Kasumi-1 (cell line): ENCODE measurements around the gene ZNF775.

Experiments used
- DNase-seq, 2 experiments: peaks; one replicate each; lab custom pipeline; 2025; lab: John Stamatoyannopoulos, UW

ZNF775 gene

GRCh38 chr7:150412518-150413488, 33.7 kb downstream of the ZNF775 start:
- no peak for DNase-seq

GRCh38 chr7:150413640-150414081, 34.5 kb downstream of the ZNF775 start:
- no peak for DNase-seq

GRCh38 chr7:150415161-150416153, 36.3 kb downstream of the ZNF775 start:
- no peak for DNase-seq

GRCh38 chr7:150417239-150417638, 38.1 kb downstream of the ZNF775 start:
- no peak for DNase-seq

- no peak for DNase-seq
Measured at GRCh38 chr7:150417863-150418262, 38.7 kb downstream of the ZNF775 start.

GRCh38 chr7:150420242-150420641, 41.1 kb downstream of the ZNF775 start:
- no peak for DNase-seq

GRCh38 chr7:150420987-150421674, 42.0 kb downstream of the ZNF775 start:
- DNase-seq: peak; percentile 90

GRCh38 chr7:150421831-150422230, 42.7 kb downstream of the ZNF775 start:
- no peak for DNase-seq

GRCh38 chr7:150425670-150426069, 46.5 kb downstream of the ZNF775 start:
- DNase-seq: no peak

- peak; percentile 96 for DNase-seq
Measured at GRCh38 chr7:150428671-150429451, 49.7 kb downstream of the ZNF775 start.

GRCh38 chr7:150429699-150430098, 50.6 kb downstream of the ZNF775 start:
- DNase-seq: no peak

- no peak for DNase-seq
Measured at GRCh38 chr7:150430465-150431085, 51.4 kb downstream of the ZNF775 start.

- DNase-seq: no peak
Measured at GRCh38 chr7:150431839-150432658, 52.9 kb downstream of the ZNF775 start.

GRCh38 chr7:150432915-150433892, 54.1 kb downstream of the ZNF775 start:
- peak in 1 of 2 experiments; percentile 9 for DNase-seq

- DNase-seq: no peak
Measured at GRCh38 chr7:150434240-150434639, 55.1 kb downstream of the ZNF775 start.

GRCh38 chr7:150435047-150435389, 55.9 kb downstream of the ZNF775 start:
- no peak for DNase-seq

GRCh38 chr7:150435390-150436073, 56.4 kb downstream of the ZNF775 start:
- DNase-seq: peak; percentile 81 to 87

GRCh38 chr7:150439967-150440366, 60.8 kb downstream of the ZNF775 start:
- DNase-seq: no peak
